Measurements from ENCODE around the gene PLOD2.

DNA sequence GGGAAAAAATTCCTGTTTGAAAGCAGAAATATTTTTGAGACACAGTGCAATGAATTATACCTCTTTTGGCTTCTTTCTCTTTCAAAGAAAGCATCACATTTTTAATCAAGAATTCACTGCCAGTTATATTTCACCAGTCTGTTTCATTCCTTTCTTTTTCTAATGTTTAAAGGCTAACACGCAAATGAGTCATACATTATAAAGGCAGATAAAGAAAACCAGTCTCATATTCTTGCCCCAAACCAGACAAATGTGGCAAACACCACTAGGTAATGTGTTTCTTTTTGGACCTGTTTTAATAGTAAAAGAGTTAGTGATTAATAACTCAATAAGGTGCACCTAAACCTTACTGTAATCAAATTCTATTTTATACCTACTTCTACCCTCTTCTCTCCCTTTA is 83.8 kb downstream of the PLOD2 start:
- no peak for TF ChIP-seq ZEB2 (IDR thresholded peaks at IDR 0.05)
- TF ChIP-seq POLR2H (tag; IDR thresholded peaks at IDR 0.05; ENCODE audit: low read depth): no peak
- TF ChIP-seq, protein P1, sequence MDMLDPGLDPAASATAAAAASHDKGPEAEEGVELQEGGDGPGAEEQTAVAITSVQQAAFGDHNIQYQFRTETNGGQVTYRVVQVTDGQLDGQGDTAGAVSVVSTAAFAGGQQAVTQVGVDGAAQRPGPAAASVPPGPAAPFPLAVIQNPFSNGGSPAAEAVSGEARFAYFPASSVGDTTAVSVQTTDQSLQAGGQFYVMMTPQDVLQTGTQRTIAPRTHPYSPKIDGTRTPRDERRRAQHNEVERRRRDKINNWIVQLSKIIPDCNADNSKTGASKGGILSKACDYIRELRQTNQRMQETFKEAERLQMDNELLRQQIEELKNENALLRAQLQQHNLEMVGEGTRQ (CRISPR knock-in tag; IDR thresholded peaks at IDR 0.05): no peak
- no peak for TF ChIP-seq SAFB2 (IDR thresholded peaks at IDR 0.05; ENCODE audit: borderline replicate concordance, low read depth, low read length, severe bottlenecking)
- no peak for TF ChIP-seq RAD21 (CRISPR knock-in tag; conservative IDR thresholded peaks at IDR 0.05 in 1 of 2, IDR thresholded peaks at IDR 0.05 in 1 of 2)
- TF ChIP-seq EZH2 (IDR thresholded peaks at IDR 0.05; ENCODE audit: borderline replicate concordance, low read depth, low read length): no peak
- no peak for TF ChIP-seq ZNF354B (CRISPR knock-in tag; IDR thresholded peaks at IDR 0.05)
- no peak for TF ChIP-seq NFE2L1 (tag; IDR thresholded peaks at IDR 0.05; ENCODE audit: borderline replicate concordance, low read depth)
- TF ChIP-seq, protein P2, sequence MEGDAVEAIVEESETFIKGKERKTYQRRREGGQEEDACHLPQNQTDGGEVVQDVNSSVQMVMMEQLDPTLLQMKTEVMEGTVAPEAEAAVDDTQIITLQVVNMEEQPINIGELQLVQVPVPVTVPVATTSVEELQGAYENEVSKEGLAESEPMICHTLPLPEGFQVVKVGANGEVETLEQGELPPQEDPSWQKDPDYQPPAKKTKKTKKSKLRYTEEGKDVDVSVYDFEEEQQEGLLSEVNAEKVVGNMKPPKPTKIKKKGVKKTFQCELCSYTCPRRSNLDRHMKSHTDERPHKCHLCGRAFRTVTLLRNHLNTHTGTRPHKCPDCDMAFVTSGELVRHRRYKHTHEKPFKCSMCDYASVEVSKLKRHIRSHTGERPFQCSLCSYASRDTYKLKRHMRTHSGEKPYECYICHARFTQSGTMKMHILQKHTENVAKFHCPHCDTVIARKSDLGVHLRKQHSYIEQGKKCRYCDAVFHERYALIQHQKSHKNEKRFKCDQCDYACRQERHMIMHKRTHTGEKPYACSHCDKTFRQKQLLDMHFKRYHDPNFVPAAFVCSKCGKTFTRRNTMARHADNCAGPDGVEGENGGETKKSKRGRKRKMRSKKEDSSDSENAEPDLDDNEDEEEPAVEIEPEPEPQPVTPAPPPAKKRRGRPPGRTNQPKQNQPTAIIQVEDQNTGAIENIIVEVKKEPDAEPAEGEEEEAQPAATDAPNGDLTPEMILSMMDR (IDR thresholded peaks at IDR 0.05 in 2 of 3, conservative IDR thresholded peaks at IDR 0.05 in 1 of 3; ENCODE audit: insufficient read depth in 2 of 3, low read depth in 1 of 3, low read length in 3 of 3): no peak
